ENCODE data around the gene TTLL1.

TTLL1 gene

DNA sequence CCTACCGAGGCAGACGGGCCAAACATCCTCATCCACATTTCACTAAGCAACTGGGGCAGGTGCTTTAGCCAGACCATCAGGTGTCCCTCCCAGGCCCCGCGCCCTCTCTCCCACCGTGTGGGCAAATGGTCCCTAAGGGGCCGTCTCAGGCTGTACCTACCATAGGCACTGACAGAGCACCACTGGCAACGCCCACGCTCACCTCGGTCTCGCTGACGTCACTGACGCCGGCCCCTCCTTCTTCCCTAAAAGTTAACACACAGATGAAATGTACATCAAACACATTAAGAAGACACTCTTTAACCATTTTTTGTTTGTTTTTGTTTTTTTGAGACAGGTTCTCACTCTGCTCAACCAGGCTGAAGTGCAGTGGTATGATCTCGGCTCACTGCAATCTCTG is 9.4 kb downstream of the TTLL1 start:
- POLR2A ChIA-PET: no interaction called here

GRCh38 chr22:43078522-43078921 is 10.7 kb downstream of the TTLL1 start:
- Histone ChIP-seq H3K27ac (ENCODE audit: insufficient read depth in 1 of 2, low read depth in 1 of 2, low read length in 2 of 2, poor library complexity in 1 of 2, severe bottlenecking in 2 of 2) (no peak overlapping the region), H3K27me3 (replicated peaks in 2 of 5; ENCODE audit: control insufficient read depth in 4 of 5, insufficient read depth in 5 of 5, low read length in 4 of 5) (no peaks in the 10 kb centered on the region), H3K4me1 (ENCODE audit: control extremely low read depth in 1 of 4, control insufficient read depth in 4 of 4, insufficient read depth in 4 of 4, low read length in 3 of 4) (no peaks in the 10 kb centered on the region), H3K36me3 (ENCODE audit: control insufficient read depth in 4 of 4, insufficient read depth in 4 of 4, low read length in 3 of 4) (peaks cover 0 to 10% (median 4%) of the 10 kb centered on the region in 4 experiments), H3K9me3 (ENCODE audit: control extremely low read depth in 1 of 5, control insufficient read depth in 4 of 5, insufficient read depth in 2 of 5, low read depth in 1 of 5, low read length in 4 of 5) (no peaks in the 10 kb centered on the region), H3K4me3 (ENCODE audit: control insufficient read depth in 1 of 7, extremely low read depth in 1 of 7, insufficient read depth in 4 of 7, low read depth in 2 of 7, low read length in 6 of 7) (no peak overlapping the region)
- ChIA-PET POLR2A (interaction anchor here (0.6 to 0.7 kb wide), 2 partner anchors 71 to 187 kb away, joined by 3 to 5 read pairs; no protein-coding TSS in a partner anchor), CTCF (no interaction called here)
- DNase-seq: no peak
- 86% methylated on average over 3 of the region's 12 CpGs for WGBS (ENCODE audit: insufficient coverage)

More for the DNA sequence above, 9.4 kb downstream of the TTLL1 start:
- no peak overlapping the region for H3K27ac ChIP-seq (ENCODE audit: insufficient read depth in 1 of 2, low read depth in 1 of 2, low read length in 2 of 2, poor library complexity in 1 of 2, severe bottlenecking in 2 of 2)
- H3K27me3 ChIP-seq (replicated peaks in 2 of 5; ENCODE audit: control insufficient read depth in 4 of 5, insufficient read depth in 5 of 5, low read length in 4 of 5): no peaks in the 10 kb centered on the region
- CTCF ChIA-PET: no interaction called here
- no peaks in the 10 kb centered on the region for H3K9me3 ChIP-seq (ENCODE audit: control extremely low read depth in 1 of 5, control insufficient read depth in 4 of 5, insufficient read depth in 2 of 5, low read depth in 1 of 5, low read length in 4 of 5)
- 99% methylated on average over 12 of the region's 14 CpGs for WGBS (ENCODE audit: insufficient coverage)
- no peaks in the 10 kb centered on the region for H3K4me1 ChIP-seq (ENCODE audit: control extremely low read depth in 1 of 4, control insufficient read depth in 4 of 4, insufficient read depth in 4 of 4, low read length in 3 of 4)
- H3K4me3 ChIP-seq (ENCODE audit: control insufficient read depth in 1 of 7, extremely low read depth in 1 of 7, insufficient read depth in 4 of 7, low read depth in 2 of 7, low read length in 6 of 7): no peak overlapping the region
- H3K36me3 ChIP-seq (ENCODE audit: control insufficient read depth in 4 of 4, insufficient read depth in 4 of 4, low read length in 3 of 4): peaks cover 0 to 8% (median 4%) of the 10 kb centered on the region in 4 experiments
- DNase-seq: no peak

GRCh38 chr22:43077121-43077877 is 11.9 kb downstream of the TTLL1 start:
- no peaks in the 10 kb centered on the region for H3K9me3 ChIP-seq (ENCODE audit: control extremely low read depth in 1 of 5, control insufficient read depth in 4 of 5, insufficient read depth in 2 of 5, low read depth in 1 of 5, low read length in 4 of 5)
- CTCF ChIA-PET: no interaction called here
- no peak for DNase-seq
- no peaks in the 10 kb centered on the region for H3K27me3 ChIP-seq (replicated peaks in 2 of 5; ENCODE audit: control insufficient read depth in 4 of 5, insufficient read depth in 5 of 5, low read length in 4 of 5)
- no peak overlapping the region for H3K27ac ChIP-seq (ENCODE audit: insufficient read depth in 1 of 2, low read depth in 1 of 2, low read length in 2 of 2, poor library complexity in 1 of 2, severe bottlenecking in 2 of 2)
- H3K4me3 ChIP-seq (ENCODE audit: control insufficient read depth in 1 of 7, extremely low read depth in 1 of 7, insufficient read depth in 4 of 7, low read depth in 2 of 7, low read length in 6 of 7): no peak overlapping the region
- POLR2A ChIA-PET: no interaction called here
- H3K4me1 ChIP-seq (ENCODE audit: control extremely low read depth in 1 of 4, control insufficient read depth in 4 of 4, insufficient read depth in 4 of 4, low read length in 3 of 4): no peaks in the 10 kb centered on the region
- H3K36me3 ChIP-seq (ENCODE audit: control insufficient read depth in 4 of 4, insufficient read depth in 4 of 4, low read length in 3 of 4): peaks cover 0 to 10% (median 4%) of the 10 kb centered on the region in 4 experiments
- WGBS (ENCODE audit: insufficient coverage): 93% methylated on average over 12 of the region's 20 CpGs

GRCh38 chr22:43066844-43067385 is 22.3 kb downstream of the TTLL1 start:
- ChIA-PET CTCF (interaction anchor here (0.7 kb wide), 1 partner anchor 16 kb away, joined by 4 read pairs; no protein-coding TSS in a partner anchor), POLR2A (no interaction called here)
- H3K4me1 ChIP-seq (ENCODE audit: control extremely low read depth in 1 of 4, control insufficient read depth in 4 of 4, insufficient read depth in 4 of 4, low read length in 3 of 4): no peaks in the 10 kb centered on the region
- peaks cover 0 to 25% (median 17%) of the 10 kb centered on the region in 4 experiments for H3K36me3 ChIP-seq (ENCODE audit: control insufficient read depth in 4 of 4, insufficient read depth in 4 of 4, low read length in 3 of 4)
- no peaks in the 10 kb centered on the region for H3K27me3 ChIP-seq (replicated peaks in 2 of 5; ENCODE audit: control insufficient read depth in 4 of 5, insufficient read depth in 5 of 5, low read length in 4 of 5)
- H3K27ac ChIP-seq (ENCODE audit: insufficient read depth in 1 of 2, low read depth in 1 of 2, low read length in 2 of 2, poor library complexity in 1 of 2, severe bottlenecking in 2 of 2): no peak overlapping the region
- H3K4me3 ChIP-seq (ENCODE audit: control insufficient read depth in 1 of 7, extremely low read depth in 1 of 7, insufficient read depth in 4 of 7, low read depth in 2 of 7, low read length in 6 of 7): no peak overlapping the region
- no peak for DNase-seq
- H3K9me3 ChIP-seq (ENCODE audit: control extremely low read depth in 1 of 5, control insufficient read depth in 4 of 5, insufficient read depth in 2 of 5, low read depth in 1 of 5, low read length in 4 of 5): no peaks in the 10 kb centered on the region
- 96% methylated on average over 9 of the region's 11 CpGs for WGBS (ENCODE audit: insufficient coverage)

DNA sequence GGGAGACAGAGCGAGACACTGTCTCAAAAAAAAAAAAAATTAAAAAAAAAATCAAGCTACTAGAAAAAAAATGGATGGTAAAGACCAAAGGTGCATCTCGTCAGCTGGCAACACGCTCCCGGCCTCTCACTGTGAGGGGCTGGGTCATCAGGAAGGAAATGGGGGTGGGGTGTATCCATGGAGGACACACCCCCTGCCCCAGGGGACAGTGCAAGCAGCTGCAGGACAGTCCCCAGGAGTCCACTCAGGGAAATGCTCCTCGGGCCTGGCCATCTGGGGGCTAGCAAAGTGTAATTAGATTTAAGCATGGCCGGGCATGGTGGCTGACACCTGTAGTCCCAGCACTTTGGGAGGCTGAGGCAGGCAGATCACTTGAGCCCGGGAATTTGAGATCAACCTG is 23.1 kb downstream of the TTLL1 start:
- POLR2A ChIA-PET: no interaction called here
- WGBS (ENCODE audit: insufficient coverage): 100% methylated on average over 5 of the region's 7 CpGs

DNA sequence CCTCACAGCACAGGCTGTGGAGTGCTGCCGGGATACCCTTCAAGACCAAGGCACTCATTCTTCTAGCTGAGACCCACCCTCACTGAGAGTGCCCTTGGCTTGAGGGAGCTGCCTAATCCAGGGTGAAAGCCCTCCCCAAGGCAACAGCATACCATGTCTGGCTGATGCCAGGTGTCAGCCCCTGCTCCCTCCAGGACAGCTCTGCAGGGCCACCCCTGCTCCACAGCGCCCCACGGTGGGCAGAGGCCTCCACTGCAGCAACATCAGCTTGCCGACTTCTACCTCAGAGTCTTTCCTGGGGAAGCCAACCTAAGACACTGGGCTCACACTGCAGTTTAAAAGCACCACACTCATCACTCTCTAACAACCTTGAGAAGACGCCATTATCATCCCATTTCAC is 29.0 kb downstream of the TTLL1 start:
- POLR2A ChIA-PET: interaction anchor here (0.8 to 1.0 kb wide), 2 partner anchors 43 to 45 kb away, joined by 3 to 4 read pairs; no protein-coding TSS in a partner anchor
- peak; percentile 20 to 53 (median 37) for DNase-seq

More for the DNA sequence above, 23.1 kb downstream of the TTLL1 start:
- Histone ChIP-seq H3K9me3 (ENCODE audit: control extremely low read depth in 1 of 5, control insufficient read depth in 4 of 5, insufficient read depth in 2 of 5, low read depth in 1 of 5, low read length in 4 of 5) (no peaks in the 10 kb centered on the region), H3K27me3 (replicated peaks in 2 of 5; ENCODE audit: control insufficient read depth in 4 of 5, insufficient read depth in 5 of 5, low read length in 4 of 5) (no peaks in the 10 kb centered on the region), H3K27ac (ENCODE audit: insufficient read depth in 1 of 2, low read depth in 1 of 2, low read length in 2 of 2, poor library complexity in 1 of 2, severe bottlenecking in 2 of 2) (no peak overlapping the region), H3K36me3 (ENCODE audit: control insufficient read depth in 4 of 4, insufficient read depth in 4 of 4, low read length in 3 of 4) (peaks cover 0 to 31% (median 13%) of the 10 kb centered on the region in 4 experiments), H3K4me3 (ENCODE audit: control insufficient read depth in 1 of 7, extremely low read depth in 1 of 7, insufficient read depth in 4 of 7, low read depth in 2 of 7, low read length in 6 of 7) (no peak overlapping the region), H3K4me1 (ENCODE audit: control extremely low read depth in 1 of 4, control insufficient read depth in 4 of 4, insufficient read depth in 4 of 4, low read length in 3 of 4) (no peaks in the 10 kb centered on the region)
- no peak for DNase-seq
- CTCF ChIA-PET: interaction anchor here (0.6 to 1.0 kb wide), 2 partner anchors 14 to 33 kb away, joined by 3 read pairs; no protein-coding TSS in a partner anchor

DNA sequence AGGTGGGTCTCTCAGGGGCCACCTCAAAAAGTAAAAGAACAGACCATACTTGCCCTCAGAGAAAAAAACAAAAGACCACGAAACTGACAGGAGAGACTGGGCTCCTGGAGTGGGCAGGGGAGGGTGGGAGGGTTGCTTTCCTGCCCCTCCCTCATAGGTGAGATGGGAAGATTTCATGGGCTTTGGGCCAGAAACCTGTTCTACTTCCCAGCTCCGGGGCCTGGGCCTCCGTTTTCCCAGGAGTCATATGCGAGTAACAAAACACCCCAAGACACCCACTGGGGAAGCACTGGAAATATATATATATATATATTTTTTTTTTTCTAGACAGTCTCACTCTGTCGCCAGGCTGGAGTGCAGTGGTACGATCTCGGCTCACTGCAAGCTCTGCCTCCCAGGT is 31.6 kb downstream of the TTLL1 start:
- Histone ChIP-seq H3K4me1 (ENCODE audit: control extremely low read depth in 1 of 4, control insufficient read depth in 4 of 4, insufficient read depth in 4 of 4, low read length in 3 of 4) (no peaks in the 10 kb centered on the region), H3K27me3 (replicated peaks in 2 of 5; ENCODE audit: control insufficient read depth in 4 of 5, insufficient read depth in 5 of 5, low read length in 4 of 5) (no peaks in the 10 kb centered on the region), H3K4me3 (ENCODE audit: control insufficient read depth in 1 of 7, extremely low read depth in 1 of 7, insufficient read depth in 4 of 7, low read depth in 2 of 7, low read length in 6 of 7) (no peak overlapping the region), H3K9me3 (ENCODE audit: control extremely low read depth in 1 of 5, control insufficient read depth in 4 of 5, insufficient read depth in 2 of 5, low read depth in 1 of 5, low read length in 4 of 5) (no peaks in the 10 kb centered on the region), H3K27ac (ENCODE audit: insufficient read depth in 1 of 2, low read depth in 1 of 2, low read length in 2 of 2, poor library complexity in 1 of 2, severe bottlenecking in 2 of 2) (no peak overlapping the region), H3K36me3 (ENCODE audit: control insufficient read depth in 4 of 4, insufficient read depth in 4 of 4, low read length in 3 of 4) (peaks cover 0 to 20% (median 3%) of the 10 kb centered on the region in 4 experiments)
- WGBS (ENCODE audit: insufficient coverage): no CpG with 5 or more reads among the region's 7 CpGs
- no peak for DNase-seq
- ChIA-PET CTCF (interaction anchor here (0.5 to 1.2 kb wide), 4 partner anchors 18 to 64 kb away, joined by 3 to 5 read pairs (median 3); no protein-coding TSS in a partner anchor), POLR2A (interaction anchor here (0.6 kb wide), 1 partner anchor 316 kb away, joined by 4 read pairs; no protein-coding TSS in a partner anchor)

More for the DNA sequence above, 29.0 kb downstream of the TTLL1 start:
- Histone ChIP-seq H3K4me3 (ENCODE audit: control insufficient read depth in 1 of 7, extremely low read depth in 1 of 7, insufficient read depth in 4 of 7, low read depth in 2 of 7, low read length in 6 of 7) (no peak overlapping the region), H3K4me1 (ENCODE audit: control extremely low read depth in 1 of 4, control insufficient read depth in 4 of 4, insufficient read depth in 4 of 4, low read length in 3 of 4) (no peaks in the 10 kb centered on the region), H3K9me3 (ENCODE audit: control extremely low read depth in 1 of 5, control insufficient read depth in 4 of 5, insufficient read depth in 2 of 5, low read depth in 1 of 5, low read length in 4 of 5) (no peaks in the 10 kb centered on the region), H3K36me3 (ENCODE audit: control insufficient read depth in 4 of 4, insufficient read depth in 4 of 4, low read length in 3 of 4) (peaks cover 0 to 26% (median 7%) of the 10 kb centered on the region in 4 experiments), H3K27me3 (replicated peaks in 2 of 5; ENCODE audit: control insufficient read depth in 4 of 5, insufficient read depth in 5 of 5, low read length in 4 of 5) (no peaks in the 10 kb centered on the region), H3K27ac (ENCODE audit: insufficient read depth in 1 of 2, low read depth in 1 of 2, low read length in 2 of 2, poor library complexity in 1 of 2, severe bottlenecking in 2 of 2) (no peak overlapping the region)
- CTCF ChIA-PET: interaction anchor here (0.8 to 1.4 kb wide), 4 partner anchors 21 to 192 kb away, joined by 3 read pairs; no protein-coding TSS in a partner anchor
- WGBS (ENCODE audit: insufficient coverage): 72% methylated on average over 4 of the region's 5 CpGs
